HG02759 (cell line): Measurements from ENCODE around the gene TP73.

Experiments
- ATAC-seq: cut with Tn5 transposase; IDR thresholded peaks from one replicate; pipeline ENCODE4 v1.9.1; 2021; ENCODE audit warnings: mild to moderate bottlenecking, moderate library complexity; ENCODE audit not compliant: unreplicated experiment

TP73 gene

GRCh38 chr1:3683992-3684391 is 31.7 kb downstream of the TP73 start:
- ATAC-seq: no peak

- ATAC-seq: no peak
Measured at GRCh38 chr1:3685222-3685621, 32.9 kb downstream of the TP73 start.

GRCh38 chr1:3685906-3686305 is 33.6 kb downstream of the TP73 start:
- ATAC-seq: no peak

- no peak for ATAC-seq
Measured at GRCh38 chr1:3687504-3687903, 35.2 kb downstream of the TP73 start.

- ATAC-seq: no peak
Measured at GRCh38 chr1:3688356-3689137, 36.2 kb downstream of the TP73 start.

GRCh38 chr1:3689138-3689750 is 36.9 kb downstream of the TP73 start:
- no peak for ATAC-seq

GRCh38 chr1:3690282-3691065 is 38.2 kb downstream of the TP73 start:
- ATAC-seq: no peak

GRCh38 chr1:3691421-3692204 is 39.3 kb downstream of the TP73 start:
- ATAC-seq: no peak

- ATAC-seq: no peak
Measured at GRCh38 chr1:3692598-3692997, 40.3 kb downstream of the TP73 start.

- ATAC-seq: no peak
Measured at GRCh38 chr1:3693321-3693720, 41.0 kb downstream of the TP73 start.

- no peak for ATAC-seq
Measured at GRCh38 chr1:3695326-3696217, 43.3 kb downstream of the TP73 start.

GRCh38 chr1:3696689-3697088 is 44.4 kb downstream of the TP73 start:
- no peak for ATAC-seq

- ATAC-seq: no peak
Measured at GRCh38 chr1:3697104-3697503, 44.8 kb downstream of the TP73 start.

- ATAC-seq: no peak
Measured at GRCh38 chr1:3697810-3698209, 45.5 kb downstream of the TP73 start.

- ATAC-seq: no peak
Measured at GRCh38 chr1:3698660-3699408, 46.5 kb downstream of the TP73 start.

GRCh38 chr1:3699596-3699995 is 47.3 kb downstream of the TP73 start:
- no peak for ATAC-seq

- ATAC-seq: no peak
Measured at GRCh38 chr1:3700631-3701030, 48.3 kb downstream of the TP73 start.

- ATAC-seq: no peak
Measured at GRCh38 chr1:3702528-3702927, 50.2 kb downstream of the TP73 start.

- ATAC-seq: no peak
Measured at GRCh38 chr1:3702990-3703728, 50.8 kb downstream of the TP73 start.
